Measurements from ENCODE around the gene TRIM56.

Gene TRIM56

GRCh38 chr7:101121991-101122932 is 37.0 kb downstream of the TRIM56 start:
- H3K4me3 ChIP-seq (ENCODE audit: low read depth, low read length), result no peak overlapping the region
- TF ChIP-seq MYC (IDR thresholded peaks at IDR 0.05; ENCODE audit: low read depth, low read length), result no peak
- no peak for TF ChIP-seq MAX (IDR thresholded peaks at IDR 0.05; ENCODE audit: low read depth, low read length)
- TF ChIP-seq, protein P1, sequence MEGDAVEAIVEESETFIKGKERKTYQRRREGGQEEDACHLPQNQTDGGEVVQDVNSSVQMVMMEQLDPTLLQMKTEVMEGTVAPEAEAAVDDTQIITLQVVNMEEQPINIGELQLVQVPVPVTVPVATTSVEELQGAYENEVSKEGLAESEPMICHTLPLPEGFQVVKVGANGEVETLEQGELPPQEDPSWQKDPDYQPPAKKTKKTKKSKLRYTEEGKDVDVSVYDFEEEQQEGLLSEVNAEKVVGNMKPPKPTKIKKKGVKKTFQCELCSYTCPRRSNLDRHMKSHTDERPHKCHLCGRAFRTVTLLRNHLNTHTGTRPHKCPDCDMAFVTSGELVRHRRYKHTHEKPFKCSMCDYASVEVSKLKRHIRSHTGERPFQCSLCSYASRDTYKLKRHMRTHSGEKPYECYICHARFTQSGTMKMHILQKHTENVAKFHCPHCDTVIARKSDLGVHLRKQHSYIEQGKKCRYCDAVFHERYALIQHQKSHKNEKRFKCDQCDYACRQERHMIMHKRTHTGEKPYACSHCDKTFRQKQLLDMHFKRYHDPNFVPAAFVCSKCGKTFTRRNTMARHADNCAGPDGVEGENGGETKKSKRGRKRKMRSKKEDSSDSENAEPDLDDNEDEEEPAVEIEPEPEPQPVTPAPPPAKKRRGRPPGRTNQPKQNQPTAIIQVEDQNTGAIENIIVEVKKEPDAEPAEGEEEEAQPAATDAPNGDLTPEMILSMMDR (IDR thresholded peaks at IDR 0.05; ENCODE audit: low read depth, low read length), result no peak
- TF ChIP-seq POLR2A (IDR thresholded peaks at IDR 0.05; ENCODE audit: extremely low read depth, insufficient read length), result no peak

DNA sequence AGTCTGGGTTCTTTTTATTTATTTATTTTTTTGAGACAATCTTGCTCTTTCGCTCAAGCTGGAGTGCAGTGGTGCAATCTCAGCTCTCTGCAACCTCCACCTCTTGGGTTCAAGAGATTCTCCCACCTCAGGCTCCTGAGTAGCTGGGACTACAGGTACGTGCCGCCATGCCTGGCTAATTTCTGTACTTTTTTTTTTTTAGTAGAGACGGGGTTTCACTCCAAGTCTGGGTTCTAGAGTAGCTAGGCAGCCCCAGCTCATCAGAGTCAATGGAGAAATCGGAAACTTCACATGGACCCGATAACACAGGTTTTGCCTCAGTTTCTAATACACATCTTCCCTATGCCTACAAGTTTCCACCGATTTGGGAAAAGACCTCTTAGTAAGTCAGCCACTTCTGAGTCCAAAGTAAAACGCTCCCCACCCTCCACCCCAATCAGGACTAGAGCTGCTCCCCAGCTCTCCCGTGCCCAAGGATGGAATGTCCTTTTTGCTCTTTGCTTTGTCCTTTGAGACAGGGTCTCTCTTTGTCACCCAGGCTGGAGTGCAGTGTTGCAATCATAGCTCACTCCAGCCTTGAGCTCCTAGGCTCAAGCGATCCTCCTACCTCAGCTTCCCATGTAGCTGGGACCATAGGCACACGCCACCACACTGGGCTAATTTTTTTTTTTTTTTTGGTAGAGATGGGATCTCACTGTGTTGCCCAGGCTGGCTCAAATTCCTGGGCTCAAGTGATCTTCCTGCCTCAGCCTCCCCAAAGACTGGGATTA is 37.8 kb downstream of the TRIM56 start:
- TF ChIP-seq, protein P1 (IDR thresholded peaks at IDR 0.05; ENCODE audit: low read depth, low read length), result no peak
- no peak for TF ChIP-seq MYC (IDR thresholded peaks at IDR 0.05; ENCODE audit: low read depth, low read length)
- TF ChIP-seq MAX (IDR thresholded peaks at IDR 0.05; ENCODE audit: low read depth, low read length), result no peak
- no peak for TF ChIP-seq POLR2A (IDR thresholded peaks at IDR 0.05; ENCODE audit: extremely low read depth, insufficient read length)
- H3K4me3 ChIP-seq (ENCODE audit: low read depth, low read length), result no peak overlapping the region
- no peak for DNase-seq (ENCODE audit: low read depth)

More at GRCh38 chr7:101121991-101122932, 37.0 kb downstream of the TRIM56 start:
- DNase-seq (ENCODE audit: low read depth), result no peak

- TF ChIP-seq MYC (IDR thresholded peaks at IDR 0.05; ENCODE audit: low read depth, low read length) (no peak), MAX (IDR thresholded peaks at IDR 0.05; ENCODE audit: low read depth, low read length) (no peak), POLR2A (IDR thresholded peaks at IDR 0.05; ENCODE audit: extremely low read depth, insufficient read length) (no peak)
- TF ChIP-seq, protein P1 (IDR thresholded peaks at IDR 0.05; ENCODE audit: low read depth, low read length), result no peak
- DNase-seq (ENCODE audit: low read depth), result no peak
- H3K4me3 ChIP-seq (ENCODE audit: low read depth, low read length), result no peak overlapping the region
These were observed 38.4 kb downstream of the TRIM56 start for GRCh38 chr7:101123703-101124068.

GRCh38 chr7:101124376-101125056 is 39.2 kb downstream of the TRIM56 start:
- H3K4me3 ChIP-seq (ENCODE audit: low read depth, low read length), result no peak overlapping the region
- no peak for TF ChIP-seq POLR2A (IDR thresholded peaks at IDR 0.05; ENCODE audit: extremely low read depth, insufficient read length)
- TF ChIP-seq MYC (IDR thresholded peaks at IDR 0.05; ENCODE audit: low read depth, low read length), result no peak
- TF ChIP-seq, protein P1 (IDR thresholded peaks at IDR 0.05; ENCODE audit: low read depth, low read length), result no peak
- no peak for TF ChIP-seq MAX (IDR thresholded peaks at IDR 0.05; ENCODE audit: low read depth, low read length)
- DNase-seq (ENCODE audit: low read depth), result peak; percentile 89

- DNase-seq (ENCODE audit: low read depth), result peak; percentile 67
- no peak overlapping the region for H3K4me3 ChIP-seq (ENCODE audit: low read depth, low read length)
- TF ChIP-seq, protein P1 (IDR thresholded peaks at IDR 0.05; ENCODE audit: low read depth, low read length), result no peak
- TF ChIP-seq POLR2A (IDR thresholded peaks at IDR 0.05; ENCODE audit: extremely low read depth, insufficient read length), result no peak
- TF ChIP-seq MAX (IDR thresholded peaks at IDR 0.05; ENCODE audit: low read depth, low read length), result 0 out of 2 replicates have a peak, but pooled peaks have one; percentile 29
- TF ChIP-seq MYC (IDR thresholded peaks at IDR 0.05; ENCODE audit: low read depth, low read length), result no peak
These were observed 40.8 kb downstream of the TRIM56 start for GRCh38 chr7:101125989-101126650.
